ENCODE results near the gene APOBEC3G.

Gene APOBEC3G

GRCh38 chr22:39092111-39092862, 15.2 kb downstream of the APOBEC3G start:
- no peak for DNase-seq (ENCODE audit: low read depth)

GRCh38 chr22:39094717-39095389, 17.8 kb downstream of the APOBEC3G start:
- no peak for DNase-seq (ENCODE audit: low read depth)

GRCh38 chr22:39095971-39096370, 18.9 kb downstream of the APOBEC3G start:
- DNase-seq (ENCODE audit: low read depth) = no peak

GRCh38 chr22:39097098-39098020, 20.3 kb downstream of the APOBEC3G start, which contains the start of gene APOBEC3H:
TSS of gene APOBEC3H (plus strand) at chr22:39097244. CDS start at chr22:39100279, 3,035 bp downstream.
- DNase-seq (ENCODE audit: low read depth) = no peak

- DNase-seq (ENCODE audit: low read depth) = no peak
Measured at GRCh38 chr22:39098026-39098425, 21.0 kb downstream of the APOBEC3G start.

GRCh38 chr22:39098576-39098975, 21.5 kb downstream of the APOBEC3G start:
- no peak for DNase-seq (ENCODE audit: low read depth)

- DNase-seq (ENCODE audit: low read depth) = no peak
Measured at GRCh38 chr22:39101226-39101625, 24.2 kb downstream of the APOBEC3G start.

GRCh38 chr22:39103431-39103830, 26.4 kb downstream of the APOBEC3G start:
- DNase-seq (ENCODE audit: low read depth) = no peak

GRCh38 chr22:39106326-39106725, 29.3 kb downstream of the APOBEC3G start:
- DNase-seq (ENCODE audit: low read depth) = no peak

- DNase-seq (ENCODE audit: low read depth) = no peak
Measured at GRCh38 chr22:39108487-39108886, 31.4 kb downstream of the APOBEC3G start.

GRCh38 chr22:39109361-39109760, 32.3 kb downstream of the APOBEC3G start:
- no peak for DNase-seq (ENCODE audit: low read depth)

- DNase-seq (ENCODE audit: low read depth) = no peak
Measured at GRCh38 chr22:39110631-39111561, 33.8 kb downstream of the APOBEC3G start.

GRCh38 chr22:39114112-39114511, 37.0 kb downstream of the APOBEC3G start:
- DNase-seq (ENCODE audit: low read depth) = no peak

- no peak for DNase-seq (ENCODE audit: low read depth)
Measured at GRCh38 chr22:39115570-39115969, 38.5 kb downstream of the APOBEC3G start.

- no peak for DNase-seq (ENCODE audit: low read depth)
Measured at GRCh38 chr22:39115977-39116621, 39.0 kb downstream of the APOBEC3G start.

GRCh38 chr22:39117585-39118191, 40.6 kb downstream of the APOBEC3G start:
- DNase-seq (ENCODE audit: low read depth) = peak; percentile 32

GRCh38 chr22:39120983-39121382, 43.9 kb downstream of the APOBEC3G start:
- DNase-seq (ENCODE audit: low read depth) = no peak

GRCh38 chr22:39122772-39123470, 45.8 kb downstream of the APOBEC3G start:
- no peak for DNase-seq (ENCODE audit: low read depth)

GRCh38 chr22:39123751-39124581, 46.9 kb downstream of the APOBEC3G start:
- DNase-seq (ENCODE audit: low read depth) = no peak

Data from fibroblast of the conjunctiva (primary cell).